Lower lobe of right lung (tissue), 2 donors: ENCODE results near the gene OTOP1. TPM values are rescaled to one million over a fixed set of nuclear protein-coding genes. Genes with fewer than 3 reads are reported as not detected.

Source experiments
- ATAC-seq, 2 donors: fragments of 200-7000 bp; cut with Tn5 transposase; one replicate each; pipeline ENCODE4 v1.9.1; 2020 to 2022; ENCODE audit warnings: mild to moderate bottlenecking in 2 of 2, moderate library complexity in 2 of 2
- DNase-seq: peaks from one replicate; pipeline ENCODE4 v3.0.0-alpha.2; 2020
- H3K27ac ChIP-seq: fragments of 200-600 bp; one replicate; pipeline ENCODE4 v1.8.0; 2022
- H3K27me3 ChIP-seq: fragments of 200-600 bp; one replicate; pipeline ENCODE4 v1.8.0; 2022; ENCODE audit warnings: low read depth
- H3K36me3 ChIP-seq: fragments of 200-600 bp; one replicate; pipeline ENCODE4 v1.8.0; 2022; ENCODE audit warnings: mild to moderate bottlenecking
- H3K4me1 ChIP-seq: fragments of 200-600 bp; one replicate; pipeline ENCODE4 v1.8.0; 2022
- H3K4me3 ChIP-seq: fragments of 200-600 bp; one replicate; pipeline ENCODE4 v1.8.0; 2022; ENCODE audit warnings: mild to moderate bottlenecking
- H3K9me3 ChIP-seq: fragments of 200-600 bp; one replicate; pipeline ENCODE4 v1.8.0; 2022
- intact Hi-C: fragments of 100-400 bp; cut with DNase I; formaldehyde crosslinking; loops from one replicate; pipeline ENCODE4 v1.11.0; 2022
- long read RNA-seq: library from polyadenylated mRNA; unstranded; transcript quantifications from one replicate; pipeline ENCODE4 v2.0.0, GENCODE V29; 2021
- total RNA-seq: library from RNA; stranded (reverse); fragmentation: NEBNext Ultra II Directional; extraction: Animal tissue kit (Norgen Biotek cat#: 25700); gene quantifications from one replicate; pipeline ENCODE4 v1.2.1, GENCODE V29; 2021
- TF ChIP-seq, protein P1 (sequence below): fragments of 200-600 bp; IDR thresholded peaks from one replicate; pipeline ENCODE4 v1.8.0; 2022; ENCODE audit warnings: antibody characterized with exemption, mild to moderate bottlenecking
- donor health status: DM: no; HTN: yes; CAD: no; lungs with severe emphysema.

The OTOP1 gene, protein sequence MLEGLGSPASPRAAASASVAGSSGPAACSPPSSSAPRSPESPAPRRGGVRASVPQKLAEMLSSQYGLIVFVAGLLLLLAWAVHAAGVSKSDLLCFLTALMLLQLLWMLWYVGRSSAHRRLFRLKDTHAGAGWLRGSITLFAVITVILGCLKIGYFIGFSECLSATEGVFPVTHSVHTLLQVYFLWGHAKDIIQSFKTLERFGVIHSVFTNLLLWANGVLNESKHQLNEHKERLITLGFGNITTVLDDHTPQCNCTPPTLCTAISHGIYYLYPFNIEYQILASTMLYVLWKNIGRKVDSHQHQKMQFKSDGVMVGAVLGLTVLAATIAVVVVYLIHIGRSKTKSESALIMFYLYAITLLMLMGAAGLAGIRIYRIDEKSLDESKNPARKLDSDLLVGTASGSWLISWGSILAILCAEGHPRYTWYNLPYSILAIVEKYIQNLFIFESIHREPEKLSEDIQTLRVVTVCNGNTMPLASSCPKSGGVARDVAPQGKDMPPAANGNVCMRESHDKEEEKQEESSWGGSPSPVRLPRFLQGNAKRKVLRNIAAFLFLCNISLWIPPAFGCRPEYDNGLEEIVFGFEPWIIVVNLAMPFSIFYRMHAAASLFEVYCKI
- not detected for total RNA-seq
- long read RNA-seq, result 0 reads

DNA sequence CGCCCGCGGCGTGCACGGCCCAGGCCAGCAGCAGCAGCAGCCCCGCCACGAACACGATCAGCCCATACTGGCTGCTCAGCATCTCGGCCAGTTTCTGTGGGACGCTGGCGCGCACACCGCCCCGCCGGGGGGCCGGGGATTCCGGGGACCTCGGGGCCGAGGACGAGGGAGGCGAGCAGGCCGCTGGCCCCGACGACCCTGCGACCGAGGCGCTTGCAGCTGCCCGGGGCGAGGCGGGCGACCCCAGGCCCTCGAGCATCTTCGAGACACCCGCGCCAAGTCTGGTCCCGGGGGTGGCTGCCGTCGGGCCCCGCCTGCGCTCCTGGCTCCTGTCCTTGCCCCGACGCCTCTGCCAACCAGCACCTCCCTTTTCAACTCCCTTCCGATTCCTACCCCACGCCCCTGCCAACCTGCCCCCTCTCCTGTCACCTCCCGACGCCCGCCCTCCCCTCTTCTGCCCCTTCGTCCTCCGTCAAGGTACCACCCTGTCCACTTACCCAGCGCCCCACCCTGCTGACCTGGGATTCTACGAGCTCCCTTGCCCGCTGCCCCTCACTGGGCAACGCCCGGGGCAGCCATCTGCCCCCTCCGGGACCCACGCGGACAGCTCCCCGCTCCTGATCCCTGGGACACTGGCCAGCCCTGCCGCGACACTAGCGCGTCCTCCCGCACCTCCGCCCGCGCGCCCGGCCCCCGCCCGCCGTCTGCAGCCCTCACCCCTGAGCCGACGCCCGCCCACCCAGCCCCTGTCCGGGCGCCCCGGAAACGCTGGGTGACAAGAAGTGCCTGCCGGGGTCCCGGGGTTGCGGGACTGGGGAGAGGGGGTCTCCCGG is at the start of gene OTOP1:
Gene OTOP1 (minus strand): TSS at position 324 of the 833 bp plus-strand sequence. CDS start 65 bp downstream, at position 259.
- TF ChIP-seq, protein P1, sequence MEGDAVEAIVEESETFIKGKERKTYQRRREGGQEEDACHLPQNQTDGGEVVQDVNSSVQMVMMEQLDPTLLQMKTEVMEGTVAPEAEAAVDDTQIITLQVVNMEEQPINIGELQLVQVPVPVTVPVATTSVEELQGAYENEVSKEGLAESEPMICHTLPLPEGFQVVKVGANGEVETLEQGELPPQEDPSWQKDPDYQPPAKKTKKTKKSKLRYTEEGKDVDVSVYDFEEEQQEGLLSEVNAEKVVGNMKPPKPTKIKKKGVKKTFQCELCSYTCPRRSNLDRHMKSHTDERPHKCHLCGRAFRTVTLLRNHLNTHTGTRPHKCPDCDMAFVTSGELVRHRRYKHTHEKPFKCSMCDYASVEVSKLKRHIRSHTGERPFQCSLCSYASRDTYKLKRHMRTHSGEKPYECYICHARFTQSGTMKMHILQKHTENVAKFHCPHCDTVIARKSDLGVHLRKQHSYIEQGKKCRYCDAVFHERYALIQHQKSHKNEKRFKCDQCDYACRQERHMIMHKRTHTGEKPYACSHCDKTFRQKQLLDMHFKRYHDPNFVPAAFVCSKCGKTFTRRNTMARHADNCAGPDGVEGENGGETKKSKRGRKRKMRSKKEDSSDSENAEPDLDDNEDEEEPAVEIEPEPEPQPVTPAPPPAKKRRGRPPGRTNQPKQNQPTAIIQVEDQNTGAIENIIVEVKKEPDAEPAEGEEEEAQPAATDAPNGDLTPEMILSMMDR, result no peak
- no peak for ATAC-seq
- H3K4me1 ChIP-seq, result no peaks in the 10 kb centered on the region
- H3K9me3 ChIP-seq, result no peaks in the 10 kb centered on the region
- no peak within 1 kb of the TSS for H3K27ac ChIP-seq
- peaks cover 54% of the 10 kb centered on the region for H3K27me3 ChIP-seq
- no peaks in the 10 kb centered on the region for H3K36me3 ChIP-seq
- H3K4me3 ChIP-seq, result no peak within 1 kb of the TSS
- no peak for DNase-seq
- intact Hi-C loops, result no loop called here

DNA sequence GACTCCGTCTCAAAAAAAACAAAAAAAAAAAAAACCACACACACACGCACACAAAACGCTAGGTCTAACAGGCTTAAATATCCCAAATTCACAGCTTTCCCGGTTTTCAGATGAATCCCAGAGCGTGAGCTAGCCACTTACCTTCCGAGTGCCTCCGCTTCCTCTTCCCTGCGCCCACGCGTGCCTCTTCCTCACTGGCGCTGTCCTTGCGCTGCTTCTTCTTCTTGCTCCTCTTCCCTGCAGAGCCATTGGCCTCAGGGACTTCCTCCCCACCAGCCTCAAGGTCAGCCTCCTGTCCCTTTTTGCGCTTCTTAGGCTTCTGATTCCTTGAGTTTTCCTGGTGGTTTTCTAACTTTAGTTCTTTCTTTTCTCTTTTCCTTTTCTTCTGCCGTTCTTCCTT is 47.5 kb upstream of the OTOP1 start:
- Histone ChIP-seq H3K4me1 (peaks cover 2% of the 10 kb centered on the region), H3K36me3 (peaks cover 96% of the 10 kb centered on the region), H3K9me3 (no peaks in the 10 kb centered on the region), H3K4me3 (no peak overlapping the region), H3K27ac (no peak overlapping the region), H3K27me3 (no peaks in the 10 kb centered on the region)
- peak; percentile 59 for DNase-seq
- intact Hi-C loops, result no loop called here
- TF ChIP-seq, protein P1, result no peak
- no peak for ATAC-seq

DNA sequence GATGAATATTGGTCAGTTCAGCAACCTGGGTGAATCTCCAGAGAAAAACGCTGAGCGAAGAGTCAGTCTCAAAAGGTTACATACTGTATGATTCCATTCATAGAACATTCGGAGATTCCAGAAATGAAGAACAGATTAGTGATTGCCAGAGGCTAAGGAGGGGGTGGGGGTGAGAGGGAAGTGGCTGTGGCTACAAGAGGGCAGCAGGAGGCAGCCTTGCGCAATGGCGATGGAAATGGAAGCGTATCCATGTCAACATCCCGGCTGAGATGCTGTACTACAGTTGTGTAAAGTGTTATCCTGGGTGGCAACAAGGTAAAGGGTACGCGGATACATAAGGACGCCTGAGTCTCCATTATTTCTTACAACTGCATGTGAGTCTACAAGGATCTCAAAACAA is 45.2 kb upstream of the OTOP1 start:
- no peak overlapping the region for H3K4me3 ChIP-seq
- peaks cover 5% of the 10 kb centered on the region for H3K4me1 ChIP-seq
- DNase-seq, result peak; percentile 81
- no peaks in the 10 kb centered on the region for H3K9me3 ChIP-seq
- H3K27me3 ChIP-seq, result no peaks in the 10 kb centered on the region
- peaks cover 91% of the 10 kb centered on the region for H3K36me3 ChIP-seq
- TF ChIP-seq, protein P1, result no peak
- H3K27ac ChIP-seq, result no peak overlapping the region
- peak; percentile 30 to 58 for ATAC-seq
- intact Hi-C loops, result no loop called here

DNA sequence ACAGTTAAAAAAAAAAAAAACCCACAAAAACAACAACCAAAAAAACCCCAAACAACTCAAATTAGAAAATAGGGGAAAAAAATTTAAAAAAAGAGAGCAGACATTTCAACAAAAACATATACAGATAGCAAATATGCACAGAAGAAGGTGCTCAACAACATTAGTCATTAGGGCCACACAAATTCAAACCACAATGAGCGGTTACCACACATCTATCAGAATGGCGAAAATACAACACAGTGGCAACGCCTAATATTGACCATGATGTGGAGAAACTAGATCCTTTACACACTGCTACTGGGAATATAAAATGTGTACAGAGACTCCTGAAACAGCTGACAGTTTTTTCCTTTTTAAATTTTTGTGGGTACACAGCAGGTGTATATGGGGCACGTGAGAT is 43.8 kb upstream of the OTOP1 start:
- intact Hi-C loops, result no loop called here
- peaks cover 80% of the 10 kb centered on the region for H3K36me3 ChIP-seq

DNA sequence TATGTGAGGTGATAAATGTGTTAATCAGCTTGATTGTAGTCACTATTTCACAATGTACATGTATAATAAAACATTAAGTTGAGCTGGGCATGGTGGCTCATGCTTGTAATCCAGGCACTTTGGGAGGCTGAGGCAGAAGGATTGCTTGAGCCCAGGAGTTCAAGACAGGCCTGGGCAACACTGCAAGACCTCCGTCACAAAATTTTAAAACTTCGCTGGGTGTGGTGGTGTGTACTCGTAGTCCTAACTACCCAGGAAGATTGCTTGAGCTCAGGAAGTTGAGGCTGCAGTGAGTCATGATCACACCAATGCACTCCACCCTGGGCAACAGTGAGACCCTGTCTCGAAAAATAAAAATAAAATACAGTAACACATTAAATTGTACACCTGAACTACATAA is 43.1 kb upstream of the OTOP1 start:
- Histone ChIP-seq H3K4me1 (peaks cover 5% of the 10 kb centered on the region), H3K4me3 (no peak overlapping the region), H3K27me3 (no peaks in the 10 kb centered on the region), H3K36me3 (peaks cover 74% of the 10 kb centered on the region), H3K9me3 (no peaks in the 10 kb centered on the region), H3K27ac (peak overlapping the region; percentile 81)
- TF ChIP-seq, protein P1, result no peak
- peak; percentile 83 to 84 for ATAC-seq
- DNase-seq, result no peak
- intact Hi-C loops, result no loop called here

More for the DNA sequence above, 43.8 kb upstream of the OTOP1 start:
- TF ChIP-seq, protein P1, result no peak
- Histone ChIP-seq H3K4me3 (no peak overlapping the region), H3K27me3 (no peaks in the 10 kb centered on the region), H3K4me1 (peaks cover 5% of the 10 kb centered on the region), H3K9me3 (no peaks in the 10 kb centered on the region), H3K27ac (peak overlapping the region; percentile 81)
- no peak for DNase-seq
- peak in 1 of 2 donors; percentile 42 for ATAC-seq
